SK-N-SH treated with all-trans-retinoic acid at 6 μM for 48 hours (cell line): ENCODE data around the gene AKT3.

Experiments used
- ATAC-seq: fragments of 200-7000 bp; cut with Tn5 transposase; 3 replicates; pipeline ENCODE4 v1.9.1; 2020; ENCODE audit warnings: mild to moderate bottlenecking, moderate library complexity
- ARNTL ChIP-seq: fragments of 450-650 bp; formaldehyde crosslinking; IDR thresholded peaks from 2 replicates; pipeline ENCODE4 v1.5.0; 2020; ENCODE audit warnings: low read depth, mild to moderate bottlenecking, moderate library complexity, borderline replicate concordance
- BACH2 ChIP-seq: fragments of 250-450 bp; sonication (Bioruptor Pico); IDR thresholded peaks from 2 replicates; pipeline ENCODE4 v1.9.0; 2021; ENCODE audit warnings: mild to moderate bottlenecking, borderline replicate concordance
- CSDC2 ChIP-seq: fragments of 250-450 bp; sonication (Bioruptor Pico); IDR thresholded peaks from 2 replicates; pipeline ENCODE4 v1.5.0; 2020; ENCODE audit warnings: mild to moderate bottlenecking, moderate library complexity
- ESRRG ChIP-seq: fragments of 250-450 bp; sonication (Bioruptor Pico); IDR thresholded peaks from 2 replicates; pipeline ENCODE4 v1.6.1; 2021; ENCODE audit warnings: mild to moderate bottlenecking
- GLIS3 ChIP-seq: fragments of 250-450 bp; sonication (Bioruptor Pico); IDR thresholded peaks from 2 replicates; pipeline ENCODE4 v1.5.0; 2020; ENCODE audit warnings: mild to moderate bottlenecking, moderate library complexity
- ISL1 ChIP-seq: fragments of 250-450 bp; sonication (Bioruptor Pico); IDR thresholded peaks from 2 replicates; pipeline ENCODE4 v2.1.2; 2022; ENCODE audit warnings: mild to moderate bottlenecking, moderate library complexity
- OSR1 ChIP-seq: fragments of 250-450 bp; sonication (Bioruptor Pico); IDR thresholded peaks from 2 replicates; pipeline ENCODE4 v1.8.0; 2022; ENCODE audit warnings: moderate library complexity, mild to moderate bottlenecking, inconsistent platforms
- PPARA ChIP-seq: fragments of 250-450 bp; sonication (Bioruptor Pico); IDR thresholded peaks from 2 replicates; pipeline ENCODE4 v1.5.0; 2020; ENCODE audit warnings: mild to moderate bottlenecking, borderline replicate concordance
- RARB ChIP-seq: fragments of 250-450 bp; sonication (Bioruptor Pico); IDR thresholded peaks from 2 replicates; pipeline ENCODE4 v1.8.0; 2021; ENCODE audit warnings: mild to moderate bottlenecking, moderate library complexity
- SNAI2 ChIP-seq: fragments of 250-450 bp; sonication (Bioruptor Pico); IDR thresholded peaks from 2 replicates; pipeline ENCODE4 v1.5.0; 2020; ENCODE audit warnings: mild to moderate bottlenecking, moderate library complexity
- TCF4 ChIP-seq: fragments of 250-450 bp; sonication (Bioruptor Pico); IDR thresholded peaks from 2 replicates; pipeline ENCODE4 v1.8.0; 2021; ENCODE audit warnings: mild to moderate bottlenecking, moderate library complexity, borderline replicate concordance
- TOX ChIP-seq: fragments of 250-450 bp; sonication (Bioruptor Pico); IDR thresholded peaks from 2 replicates; pipeline ENCODE4 v1.8.0; 2021; ENCODE audit warnings: mild to moderate bottlenecking, moderate library complexity, borderline replicate concordance
- ZFP3 ChIP-seq: fragments of 250-450 bp; sonication (Bioruptor Pico); IDR thresholded peaks from 2 replicates; pipeline ENCODE4 v1.5.0; 2020; ENCODE audit warnings: mild to moderate bottlenecking, moderate library complexity
- ZFP30 ChIP-seq: fragments of 450-650 bp; formaldehyde crosslinking; IDR thresholded peaks from 2 replicates; pipeline ENCODE4 v1.5.0; 2022; ENCODE audit warnings: mild to moderate bottlenecking, moderate library complexity
- ZNF565 ChIP-seq: fragments of 450-650 bp; formaldehyde crosslinking; conservative IDR thresholded peaks from 2 replicates; pipeline ENCODE4 v1.5.0; 2020; ENCODE audit warnings: low read depth, mild to moderate bottlenecking, moderate library complexity
- ZNF70 ChIP-seq: fragments of 450-650 bp; formaldehyde crosslinking; IDR thresholded peaks from 2 replicates; pipeline ENCODE4 v1.5.0; 2020; ENCODE audit warnings: mild to moderate bottlenecking, moderate library complexity
- ZNF8 ChIP-seq: fragments of 450-650 bp; formaldehyde crosslinking; IDR thresholded peaks from 2 replicates; pipeline ENCODE4 v1.5.0; 2020; ENCODE audit warnings: mild to moderate bottlenecking, moderate library complexity
- TF ChIP-seq, protein P1 (sequence below): fragments of 250-450 bp; sonication (Bioruptor Pico); IDR thresholded peaks from 2 replicates; pipeline ENCODE4 v1.8.0; 2020; ENCODE audit warnings: mild to moderate bottlenecking, moderate library complexity, borderline replicate concordance
- TF ChIP-seq, protein P2 (sequence below): fragments of 250-450 bp; sonication (Bioruptor Pico); IDR thresholded peaks from 2 replicates; pipeline ENCODE4 v1.5.0; 2020; ENCODE audit warnings: mild to moderate bottlenecking, moderate library complexity
- TF ChIP-seq, protein P3 (sequence below): fragments of 250-450 bp; sonication (Bioruptor Pico); IDR thresholded peaks from 2 replicates; pipeline ENCODE4 v1.5.1; 2020; ENCODE audit warnings: low read depth, mild to moderate bottlenecking, moderate library complexity
- TF ChIP-seq, protein P4 (sequence below): fragments of 250-450 bp; sonication (Bioruptor Pico); IDR thresholded peaks from 2 replicates; pipeline ENCODE4 v1.5.1; 2021; ENCODE audit warnings: mild to moderate bottlenecking, moderate library complexity

AKT3 gene

DNA sequence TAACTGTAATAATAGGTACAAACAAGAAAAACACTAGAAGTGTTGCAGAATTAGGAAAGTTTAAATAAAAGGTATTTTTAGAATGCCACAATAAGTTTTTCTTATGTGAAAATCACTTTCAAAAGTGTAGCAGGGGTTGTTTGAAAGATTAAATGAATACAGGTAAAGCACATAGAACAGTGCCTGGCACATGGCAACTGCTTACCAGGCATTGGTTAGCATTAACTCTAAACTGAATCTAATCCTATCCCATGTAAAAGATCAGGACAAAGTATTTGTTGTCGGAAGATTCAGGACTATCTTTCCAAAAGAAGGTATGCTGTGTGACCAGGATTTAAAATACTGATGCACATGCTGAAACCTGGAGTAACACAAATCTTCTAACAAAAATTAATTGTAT lies 3.3 kb downstream of the AKT3 start:
- no peak for ATAC-seq
- TF ChIP-seq ARNTL (CRISPR knock-in tag) (no peak), RARB (CRISPR knock-in tag) (no peak), OSR1 (CRISPR knock-in tag) (no peak), ZFP3 (CRISPR knock-in tag) (no peak), ZNF70 (CRISPR knock-in tag) (no peak), ISL1 (CRISPR knock-in tag) (no peak), SNAI2 (CRISPR knock-in tag) (no peak), TOX (no peak), TCF4 (CRISPR knock-in tag) (no peak), ZFP30 (CRISPR knock-in tag) (no peak), CSDC2 (CRISPR knock-in tag) (no peak), BACH2 (CRISPR knock-in tag) (no peak), ZNF8 (CRISPR knock-in tag) (no peak)
- TF ChIP-seq, protein P1, sequence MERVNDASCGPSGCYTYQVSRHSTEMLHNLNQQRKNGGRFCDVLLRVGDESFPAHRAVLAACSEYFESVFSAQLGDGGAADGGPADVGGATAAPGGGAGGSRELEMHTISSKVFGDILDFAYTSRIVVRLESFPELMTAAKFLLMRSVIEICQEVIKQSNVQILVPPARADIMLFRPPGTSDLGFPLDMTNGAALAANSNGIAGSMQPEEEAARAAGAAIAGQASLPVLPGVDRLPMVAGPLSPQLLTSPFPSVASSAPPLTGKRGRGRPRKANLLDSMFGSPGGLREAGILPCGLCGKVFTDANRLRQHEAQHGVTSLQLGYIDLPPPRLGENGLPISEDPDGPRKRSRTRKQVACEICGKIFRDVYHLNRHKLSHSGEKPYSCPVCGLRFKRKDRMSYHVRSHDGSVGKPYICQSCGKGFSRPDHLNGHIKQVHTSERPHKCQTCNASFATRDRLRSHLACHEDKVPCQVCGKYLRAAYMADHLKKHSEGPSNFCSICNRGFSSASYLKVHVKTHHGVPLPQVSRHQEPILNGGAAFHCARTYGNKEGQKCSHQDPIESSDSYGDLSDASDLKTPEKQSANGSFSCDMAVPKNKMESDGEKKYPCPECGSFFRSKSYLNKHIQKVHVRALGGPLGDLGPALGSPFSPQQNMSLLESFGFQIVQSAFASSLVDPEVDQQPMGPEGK (CRISPR knock-in tag) = no peak
- TF ChIP-seq, protein P2, sequence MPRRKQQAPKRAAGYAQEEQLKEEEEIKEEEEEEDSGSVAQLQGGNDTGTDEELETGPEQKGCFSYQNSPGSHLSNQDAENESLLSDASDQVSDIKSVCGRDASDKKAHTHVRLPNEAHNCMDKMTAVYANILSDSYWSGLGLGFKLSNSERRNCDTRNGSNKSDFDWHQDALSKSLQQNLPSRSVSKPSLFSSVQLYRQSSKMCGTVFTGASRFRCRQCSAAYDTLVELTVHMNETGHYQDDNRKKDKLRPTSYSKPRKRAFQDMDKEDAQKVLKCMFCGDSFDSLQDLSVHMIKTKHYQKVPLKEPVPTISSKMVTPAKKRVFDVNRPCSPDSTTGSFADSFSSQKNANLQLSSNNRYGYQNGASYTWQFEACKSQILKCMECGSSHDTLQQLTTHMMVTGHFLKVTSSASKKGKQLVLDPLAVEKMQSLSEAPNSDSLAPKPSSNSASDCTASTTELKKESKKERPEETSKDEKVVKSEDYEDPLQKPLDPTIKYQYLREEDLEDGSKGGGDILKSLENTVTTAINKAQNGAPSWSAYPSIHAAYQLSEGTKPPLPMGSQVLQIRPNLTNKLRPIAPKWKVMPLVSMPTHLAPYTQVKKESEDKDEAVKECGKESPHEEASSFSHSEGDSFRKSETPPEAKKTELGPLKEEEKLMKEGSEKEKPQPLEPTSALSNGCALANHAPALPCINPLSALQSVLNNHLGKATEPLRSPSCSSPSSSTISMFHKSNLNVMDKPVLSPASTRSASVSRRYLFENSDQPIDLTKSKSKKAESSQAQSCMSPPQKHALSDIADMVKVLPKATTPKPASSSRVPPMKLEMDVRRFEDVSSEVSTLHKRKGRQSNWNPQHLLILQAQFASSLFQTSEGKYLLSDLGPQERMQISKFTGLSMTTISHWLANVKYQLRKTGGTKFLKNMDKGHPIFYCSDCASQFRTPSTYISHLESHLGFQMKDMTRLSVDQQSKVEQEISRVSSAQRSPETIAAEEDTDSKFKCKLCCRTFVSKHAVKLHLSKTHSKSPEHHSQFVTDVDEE (CRISPR knock-in tag) = no peak

DNA sequence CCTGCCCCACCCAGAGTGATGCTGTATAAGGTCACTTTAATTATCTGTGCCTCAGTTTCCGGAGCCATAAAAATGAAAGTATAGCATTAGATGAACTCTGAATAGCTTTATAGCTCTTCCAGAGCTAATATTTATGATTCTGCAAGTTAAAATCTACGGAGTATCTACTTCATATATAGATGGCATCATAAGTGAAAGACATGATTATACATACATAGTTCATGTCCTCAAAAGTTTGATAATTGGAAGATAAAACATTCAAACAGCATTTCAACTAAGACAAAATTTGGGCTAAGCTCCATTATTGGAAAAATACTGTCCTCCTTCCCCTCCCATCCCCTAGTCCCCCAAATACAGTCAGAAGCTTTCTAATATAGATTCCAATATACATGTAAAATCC lies 4.2 kb downstream of the AKT3 start:
- TF ChIP-seq ZFP30 (CRISPR knock-in tag) = no peak
- TF ChIP-seq TOX = no peak
- TF ChIP-seq GLIS3 (CRISPR knock-in tag) = no peak
- no peak for TF ChIP-seq SNAI2 (CRISPR knock-in tag)
- no peak for TF ChIP-seq ZFP3 (CRISPR knock-in tag)
- no peak for TF ChIP-seq ZNF8 (CRISPR knock-in tag)
- no peak for TF ChIP-seq CSDC2 (CRISPR knock-in tag)
- TF ChIP-seq, protein P2 (CRISPR knock-in tag) = no peak
- no peak for TF ChIP-seq ISL1 (CRISPR knock-in tag)
- TF ChIP-seq PPARA (CRISPR knock-in tag) = no peak
- TF ChIP-seq, protein P3, sequence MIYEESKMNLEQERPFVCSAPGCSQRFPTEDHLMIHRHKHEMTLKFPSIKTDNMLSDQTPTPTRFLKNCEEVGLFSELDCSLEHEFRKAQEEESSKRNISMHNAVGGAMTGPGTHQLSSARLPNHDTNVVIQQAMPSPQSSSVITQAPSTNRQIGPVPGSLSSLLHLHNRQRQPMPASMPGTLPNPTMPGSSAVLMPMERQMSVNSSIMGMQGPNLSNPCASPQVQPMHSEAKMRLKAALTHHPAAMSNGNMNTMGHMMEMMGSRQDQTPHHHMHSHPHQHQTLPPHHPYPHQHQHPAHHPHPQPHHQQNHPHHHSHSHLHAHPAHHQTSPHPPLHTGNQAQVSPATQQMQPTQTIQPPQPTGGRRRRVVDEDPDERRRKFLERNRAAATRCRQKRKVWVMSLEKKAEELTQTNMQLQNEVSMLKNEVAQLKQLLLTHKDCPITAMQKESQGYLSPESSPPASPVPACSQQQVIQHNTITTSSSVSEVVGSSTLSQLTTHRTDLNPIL (CRISPR knock-in tag) = no peak
- TF ChIP-seq, protein P1 (CRISPR knock-in tag) = no peak
- TF ChIP-seq ESRRG (CRISPR knock-in tag) = no peak
- TF ChIP-seq, protein P4, sequence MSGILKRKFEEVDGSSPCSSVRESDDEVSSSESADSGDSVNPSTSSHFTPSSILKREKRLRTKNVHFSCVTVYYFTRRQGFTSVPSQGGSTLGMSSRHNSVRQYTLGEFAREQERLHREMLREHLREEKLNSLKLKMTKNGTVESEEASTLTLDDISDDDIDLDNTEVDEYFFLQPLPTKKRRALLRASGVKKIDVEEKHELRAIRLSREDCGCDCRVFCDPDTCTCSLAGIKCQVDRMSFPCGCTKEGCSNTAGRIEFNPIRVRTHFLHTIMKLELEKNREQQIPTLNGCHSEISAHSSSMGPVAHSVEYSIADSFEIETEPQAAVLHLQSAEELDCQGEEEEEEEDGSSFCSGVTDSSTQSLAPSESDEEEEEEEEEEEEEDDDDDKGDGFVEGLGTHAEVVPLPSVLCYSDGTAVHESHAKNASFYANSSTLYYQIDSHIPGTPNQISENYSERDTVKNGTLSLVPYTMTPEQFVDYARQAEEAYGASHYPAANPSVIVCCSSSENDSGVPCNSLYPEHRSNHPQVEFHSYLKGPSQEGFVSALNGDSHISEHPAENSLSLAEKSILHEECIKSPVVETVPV (CRISPR knock-in tag) = no peak
- TF ChIP-seq ZNF565 = no peak
- no peak for TF ChIP-seq BACH2 (CRISPR knock-in tag)
- TF ChIP-seq TCF4 (CRISPR knock-in tag) = no peak
- no peak for ATAC-seq
